HepG2 (cell line): ENCODE data around the gene SERPIND1. TPM values are rescaled to one million over a fixed set of nuclear protein-coding genes. Genes with fewer than 3 reads are reported as not detected.

ENCODE experiments used
- CCAR2 ChIP-seq: fragments of 200-400 bp; formaldehyde crosslinking; optimal IDR thresholded peaks from 2 replicates; pipeline ENCODE3; 2018; ENCODE audit warnings: low read depth, mild to moderate bottlenecking, low read length, moderate library complexity
- ELF1 ChIP-seq: sonication (generic); formaldehyde crosslinking; IDR thresholded peaks from 2 replicates; pipeline ENCODE4 v1.4.0; 2020; ENCODE audit warnings: missing genetic modification reagents
- MTF1 ChIP-seq: sonication (generic); formaldehyde crosslinking; IDR thresholded peaks from 2 replicates; pipeline ENCODE4 v1.5.0; 2020; ENCODE audit warnings: missing genetic modification reagents
- NCOA2 ChIP-seq: sonication (generic); formaldehyde crosslinking; IDR thresholded peaks from 2 replicates; pipeline ENCODE4 v1.8.0; 2022; ENCODE audit warnings: inconsistent platforms
- NFIB ChIP-seq: sonication (generic); formaldehyde crosslinking; IDR thresholded peaks from 2 replicates; pipeline ENCODE4 v1.9.0; 2021; ENCODE audit warnings: missing genetic modification reagents, mild to moderate bottlenecking, borderline replicate concordance
- SIX4 ChIP-seq: sonication (generic); formaldehyde crosslinking; IDR thresholded peaks from 2 replicates; pipeline ENCODE4 v1.4.0; 2020; ENCODE audit warnings: missing genetic modification reagents
- ZNF138 ChIP-seq: sonication (generic); formaldehyde crosslinking; IDR thresholded peaks from 2 replicates; pipeline ENCODE4 v1.5.0; 2020; ENCODE audit warnings: mild to moderate bottlenecking, low read depth, missing genetic modification reagents
- ZNF180 ChIP-seq: sonication (generic); formaldehyde crosslinking; IDR thresholded peaks from 2 replicates; pipeline ENCODE4 v1.4.0; 2020; ENCODE audit warnings: low read depth, missing genetic modification reagents, borderline replicate concordance
- ZNF354B ChIP-seq: sonication (generic); formaldehyde crosslinking; IDR thresholded peaks from 2 replicates; pipeline ENCODE4 v1.8.0; 2022; ENCODE audit warnings: mild to moderate bottlenecking, missing genetic modification reagents
- ZNF543 ChIP-seq: sonication (generic); formaldehyde crosslinking; IDR thresholded peaks from 2 replicates; pipeline ENCODE4 v1.4.0; 2020; ENCODE audit warnings: mild to moderate bottlenecking, missing genetic modification reagents
- ZNF766 ChIP-seq: sonication (generic); formaldehyde crosslinking; IDR thresholded peaks from 2 replicates; pipeline ENCODE4 v1.5.0; 2020; ENCODE audit warnings: missing genetic modification reagents, borderline replicate concordance
- polyA plus RNA-seq, 8 experiments: library from polyadenylated mRNA; depleted of rRNA in 3 of 8; stranded (reverse) in 7 of 8; unstranded in 1 of 8; fragments of >200 nt; fragmentation: Illumina TruSeq in 4 of 8; extraction: Trizol in 4 of 8; gene quantifications; 2 replicates each; pipeline versions ENCODE4 v1.2.1 to v1.2.3, GENCODE V29; 2011 to 2016; ENCODE audit warnings: low read depth in 4 of 8, missing spikeins in 1 of 8, mixed read lengths in 1 of 8; ENCODE audit not compliant: insufficient read depth in 1 of 8
- total RNA-seq, 5 experiments: library from RNA; depleted of rRNA; stranded (reverse); fragments of >200 nt; fragmentation: Illumina TruSeq; extraction: Trizol; gene quantifications; 2 replicates each; pipeline ENCODE4 v1.2.3, GENCODE V29; 2016; ENCODE audit warnings: low read depth in 1 of 5
- TF ChIP-seq, protein P1 (sequence below): sonication (generic); formaldehyde crosslinking; IDR thresholded peaks from 2 replicates; pipeline ENCODE4 v1.8.0; 2022; ENCODE audit warnings: mild to moderate bottlenecking, missing genetic modification reagents; ENCODE audit not compliant: insufficient replicate concordance
- TF ChIP-seq, protein P2 (sequence below): IDR thresholded peaks from 2 replicates; pipeline ENCODE4 v1.6.1; 2016; ENCODE audit warnings: missing biosample characterization, missing genetic modification reagents, low read depth
- TF ChIP-seq, protein P3 (sequence below), 2 experiments: sonication (generic) in 1 of 2; formaldehyde crosslinking in 1 of 2; IDR thresholded peaks; 2 replicates each; pipeline versions ENCODE4 v1.4.0 to v1.6.1; 2016 to 2020; ENCODE audit warnings: borderline replicate concordance in 1 of 2, low read depth in 1 of 2, mild to moderate bottlenecking in 1 of 2, missing genetic modification reagents in 1 of 2
- TF ChIP-seq, protein P4 (sequence below): sonication (generic); formaldehyde crosslinking; IDR thresholded peaks from 2 replicates; pipeline ENCODE4 v1.5.1; 2020; ENCODE audit warnings: missing genetic modification reagents, mild to moderate bottlenecking, borderline replicate concordance
- TF ChIP-seq, protein P5 (sequence below): IDR thresholded peaks from 2 replicates; pipeline ENCODE4 v1.6.1; 2012; ENCODE audit warnings: low read depth, low read length, improper control_type of control experiment
- TF ChIP-seq, protein P6 (sequence below): sonication (generic); formaldehyde crosslinking; IDR thresholded peaks from 2 replicates; pipeline ENCODE4 v1.5.0; 2020; ENCODE audit warnings: mild to moderate bottlenecking, missing genetic modification reagents

SERPIND1 gene
- total and polyA plus RNA-seq, 2 of the 13 experiments (the other 11 are each of a cell fraction or from before 2014, with no cell fraction given), result 111 to 350 TPM

DNA sequence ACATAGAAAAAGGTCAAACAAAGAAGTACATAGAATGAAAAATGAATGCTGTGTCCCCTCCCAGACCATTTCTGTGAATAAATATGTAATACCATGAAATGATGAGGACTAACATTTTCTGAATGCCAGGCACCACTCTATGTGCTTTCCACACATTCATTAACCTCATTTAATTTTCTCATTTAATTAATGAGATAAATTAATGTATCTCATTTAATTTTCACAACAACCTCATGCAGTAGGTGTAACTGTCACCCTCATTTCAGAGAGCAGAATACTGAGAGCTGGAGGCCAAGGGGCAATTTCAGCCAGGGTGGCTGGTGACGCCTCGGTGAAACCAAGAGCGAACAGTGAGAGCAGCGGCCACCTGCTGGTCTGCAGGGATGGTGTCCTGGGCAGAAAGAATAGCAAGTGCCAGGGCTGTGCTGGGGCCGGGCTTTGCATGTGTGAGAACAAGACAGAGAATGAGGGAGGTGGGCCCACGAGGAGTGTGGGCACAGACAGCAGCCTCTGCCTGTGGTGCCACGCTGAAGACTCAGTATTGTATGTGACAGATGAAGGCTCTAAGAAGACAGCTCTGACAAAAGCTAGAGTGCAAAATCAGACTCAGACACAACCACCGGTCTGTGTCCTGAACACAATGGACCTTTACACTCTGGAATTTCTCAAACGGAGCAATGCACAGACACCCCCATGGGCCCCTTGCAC lies 1.8 kb upstream of the SERPIND1 start (continued):
- TF ChIP-seq, protein P1, sequence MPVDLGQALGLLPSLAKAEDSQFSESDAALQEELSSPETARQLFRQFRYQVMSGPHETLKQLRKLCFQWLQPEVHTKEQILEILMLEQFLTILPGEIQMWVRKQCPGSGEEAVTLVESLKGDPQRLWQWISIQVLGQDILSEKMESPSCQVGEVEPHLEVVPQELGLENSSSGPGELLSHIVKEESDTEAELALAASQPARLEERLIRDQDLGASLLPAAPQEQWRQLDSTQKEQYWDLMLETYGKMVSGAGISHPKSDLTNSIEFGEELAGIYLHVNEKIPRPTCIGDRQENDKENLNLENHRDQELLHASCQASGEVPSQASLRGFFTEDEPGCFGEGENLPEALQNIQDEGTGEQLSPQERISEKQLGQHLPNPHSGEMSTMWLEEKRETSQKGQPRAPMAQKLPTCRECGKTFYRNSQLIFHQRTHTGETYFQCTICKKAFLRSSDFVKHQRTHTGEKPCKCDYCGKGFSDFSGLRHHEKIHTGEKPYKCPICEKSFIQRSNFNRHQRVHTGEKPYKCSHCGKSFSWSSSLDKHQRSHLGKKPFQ, result no peak
- TF ChIP-seq, protein P2, sequence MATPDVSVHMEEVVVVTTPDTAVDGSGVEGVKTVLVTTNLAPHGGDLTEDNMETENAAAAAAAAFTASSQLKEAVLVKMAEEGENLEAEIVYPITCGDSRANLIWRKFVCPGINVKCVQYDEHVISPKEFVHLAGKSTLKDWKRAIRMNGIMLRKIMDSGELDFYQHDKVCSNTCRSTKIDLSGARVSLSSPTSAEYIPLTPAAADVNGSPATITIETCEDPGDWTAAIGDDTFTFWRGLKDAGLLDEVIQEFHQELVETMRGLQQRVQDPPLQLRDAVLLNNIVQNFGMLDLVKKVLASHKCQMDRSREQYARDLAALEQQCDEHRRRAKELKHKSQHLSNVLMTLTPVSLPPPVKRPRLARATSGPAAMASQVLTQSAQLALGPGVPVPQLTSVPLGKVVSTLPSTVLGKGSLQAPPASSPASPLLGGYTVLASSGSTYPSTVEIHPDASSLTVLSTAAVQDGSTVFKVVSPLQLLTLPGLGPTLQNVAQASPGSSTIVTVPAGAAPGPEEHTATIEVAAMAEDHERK, result no peak
- no peak for TF ChIP-seq ZNF138 (CRISPR knock-in tag)
- TF ChIP-seq NCOA2 (CRISPR knock-in tag), result no peak; the same call in 1 of the 2 replicates
- no peak for TF ChIP-seq NFIB (CRISPR knock-in tag)
- TF ChIP-seq ZNF766 (CRISPR knock-in tag), result no peak
- no peak for TF ChIP-seq SIX4 (CRISPR knock-in tag)
- no peak for TF ChIP-seq CCAR2
- TF ChIP-seq ELF1 (CRISPR knock-in tag), result 0 out of 2 replicates have a peak, but pooled peaks have one; percentile 18
- TF ChIP-seq ZNF543 (CRISPR knock-in tag), result no peak
- no peak for TF ChIP-seq MTF1 (CRISPR knock-in tag)
- TF ChIP-seq, protein P3, sequence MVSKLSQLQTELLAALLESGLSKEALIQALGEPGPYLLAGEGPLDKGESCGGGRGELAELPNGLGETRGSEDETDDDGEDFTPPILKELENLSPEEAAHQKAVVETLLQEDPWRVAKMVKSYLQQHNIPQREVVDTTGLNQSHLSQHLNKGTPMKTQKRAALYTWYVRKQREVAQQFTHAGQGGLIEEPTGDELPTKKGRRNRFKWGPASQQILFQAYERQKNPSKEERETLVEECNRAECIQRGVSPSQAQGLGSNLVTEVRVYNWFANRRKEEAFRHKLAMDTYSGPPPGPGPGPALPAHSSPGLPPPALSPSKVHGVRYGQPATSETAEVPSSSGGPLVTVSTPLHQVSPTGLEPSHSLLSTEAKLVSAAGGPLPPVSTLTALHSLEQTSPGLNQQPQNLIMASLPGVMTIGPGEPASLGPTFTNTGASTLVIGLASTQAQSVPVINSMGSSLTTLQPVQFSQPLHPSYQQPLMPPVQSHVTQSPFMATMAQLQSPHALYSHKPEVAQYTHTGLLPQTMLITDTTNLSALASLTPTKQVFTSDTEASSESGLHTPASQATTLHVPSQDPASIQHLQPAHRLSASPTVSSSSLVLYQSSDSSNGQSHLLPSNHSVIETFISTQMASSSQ (IDR thresholded peaks at IDR 0.05; ENCODE audit: low read depth), result no peak
- TF ChIP-seq, protein P3 (CRISPR knock-in tag; IDR thresholded peaks at IDR 0.05; ENCODE audit: borderline replicate concordance), result no peak
- TF ChIP-seq, protein P4, sequence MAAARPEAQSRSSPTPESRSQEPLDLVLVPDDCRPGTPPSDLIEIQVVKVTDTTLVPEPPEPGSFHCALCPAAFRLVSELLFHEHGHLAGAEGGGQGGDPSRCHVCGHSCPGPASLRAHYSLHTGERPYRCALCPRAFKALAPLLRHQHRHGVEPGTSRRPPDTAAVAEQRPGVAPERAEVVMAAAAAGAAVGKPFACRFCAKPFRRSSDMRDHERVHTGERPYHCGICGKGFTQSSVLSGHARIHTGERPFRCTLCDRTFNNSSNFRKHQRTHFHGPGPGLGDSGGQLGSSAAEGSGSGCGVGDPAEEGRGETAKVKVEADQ (CRISPR knock-in tag), result no peak
- TF ChIP-seq, protein P5, sequence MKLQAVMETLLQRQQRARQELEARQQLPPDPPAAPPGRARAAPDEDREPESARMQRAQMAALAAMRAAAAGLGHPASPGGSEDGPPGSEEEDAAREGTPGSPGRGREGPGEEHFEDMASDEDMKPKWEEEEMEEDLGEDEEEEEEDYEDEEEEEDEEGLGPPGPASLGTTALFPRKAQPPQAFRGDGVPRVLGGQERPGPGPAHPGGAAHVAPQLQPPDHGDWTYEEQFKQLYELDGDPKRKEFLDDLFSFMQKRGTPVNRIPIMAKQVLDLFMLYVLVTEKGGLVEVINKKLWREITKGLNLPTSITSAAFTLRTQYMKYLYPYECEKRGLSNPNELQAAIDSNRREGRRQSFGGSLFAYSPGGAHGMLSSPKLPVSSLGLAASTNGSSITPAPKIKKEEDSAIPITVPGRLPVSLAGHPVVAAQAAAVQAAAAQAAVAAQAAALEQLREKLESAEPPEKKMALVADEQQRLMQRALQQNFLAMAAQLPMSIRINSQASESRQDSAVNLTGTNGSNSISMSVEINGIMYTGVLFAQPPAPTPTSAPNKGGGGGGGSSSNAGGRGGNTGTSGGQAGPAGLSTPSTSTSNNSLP, result no peak
- no peak for TF ChIP-seq ZNF180 (CRISPR knock-in tag)
- TF ChIP-seq, protein P6, sequence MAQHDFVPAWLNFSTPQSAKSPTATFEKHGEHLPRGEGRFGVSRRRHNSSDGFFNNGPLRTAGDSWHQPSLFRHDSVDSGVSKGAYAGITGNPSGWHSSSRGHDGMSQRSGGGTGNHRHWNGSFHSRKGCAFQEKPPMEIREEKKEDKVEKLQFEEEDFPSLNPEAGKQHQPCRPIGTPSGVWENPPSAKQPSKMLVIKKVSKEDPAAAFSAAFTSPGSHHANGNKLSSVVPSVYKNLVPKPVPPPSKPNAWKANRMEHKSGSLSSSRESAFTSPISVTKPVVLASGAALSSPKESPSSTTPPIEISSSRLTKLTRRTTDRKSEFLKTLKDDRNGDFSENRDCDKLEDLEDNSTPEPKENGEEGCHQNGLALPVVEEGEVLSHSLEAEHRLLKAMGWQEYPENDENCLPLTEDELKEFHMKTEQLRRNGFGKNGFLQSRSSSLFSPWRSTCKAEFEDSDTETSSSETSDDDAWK (CRISPR knock-in tag), result no peak
- TF ChIP-seq ZNF354B (CRISPR knock-in tag), result no peak
